ENCODE measurements around the gene FZD10. TPM values are rescaled to one million over a fixed set of nuclear protein-coding genes. Genes with fewer than 3 reads are reported as not detected.

Gene FZD10
- polyA plus RNA-seq, 3 donors, result 2.5 to 3.7 (median 3.3) TPM

GRCh38 chr12:130127912-130128789 is 34.1 kb upstream of the FZD10 start:
- no peak for DNase-seq (ENCODE audit: extremely low read depth in 1 of 11, low read depth in 9 of 11, low spot score in 4 of 11)

- DNase-seq (ENCODE audit: extremely low read depth in 1 of 11, low read depth in 9 of 11, low spot score in 4 of 11), result no peak
These were observed 33.2 kb upstream of the FZD10 start for GRCh38 chr12:130128790-130129735.

GRCh38 chr12:130130346-130130745 is 31.9 kb upstream of the FZD10 start:
- no peak for DNase-seq (ENCODE audit: extremely low read depth in 1 of 11, low read depth in 9 of 11, low spot score in 4 of 11)

GRCh38 chr12:130131025-130131424 is 31.2 kb upstream of the FZD10 start:
- DNase-seq (ENCODE audit: extremely low read depth in 1 of 11, low read depth in 9 of 11, low spot score in 4 of 11), result no peak

GRCh38 chr12:130131801-130132200 is 30.5 kb upstream of the FZD10 start:
- no peak for DNase-seq (ENCODE audit: extremely low read depth in 1 of 11, low read depth in 9 of 11, low spot score in 4 of 11)

- DNase-seq (ENCODE audit: extremely low read depth in 1 of 11, low read depth in 9 of 11, low spot score in 4 of 11), result no peak
These were observed 29.3 kb upstream of the FZD10 start for GRCh38 chr12:130132831-130133511.

- DNase-seq (ENCODE audit: extremely low read depth in 1 of 11, low read depth in 9 of 11, low spot score in 4 of 11), result no peak
These were observed 28.3 kb upstream of the FZD10 start for GRCh38 chr12:130133851-130134562.

GRCh38 chr12:130134563-130134915 is 27.7 kb upstream of the FZD10 start:
- no peak for DNase-seq (ENCODE audit: extremely low read depth in 1 of 11, low read depth in 9 of 11, low spot score in 4 of 11)

- DNase-seq (ENCODE audit: extremely low read depth in 1 of 11, low read depth in 9 of 11, low spot score in 4 of 11), result no peak
These were observed 25.7 kb upstream of the FZD10 start for GRCh38 chr12:130136509-130137039.

- DNase-seq (ENCODE audit: extremely low read depth in 1 of 11, low read depth in 9 of 11, low spot score in 4 of 11), result no peak
These were observed 24.9 kb upstream of the FZD10 start for GRCh38 chr12:130137040-130138018.

GRCh38 chr12:130138478-130138877 is 23.8 kb upstream of the FZD10 start:
- DNase-seq (ENCODE audit: extremely low read depth in 1 of 11, low read depth in 9 of 11, low spot score in 4 of 11), result no peak

GRCh38 chr12:130139567-130140421 is 22.5 kb upstream of the FZD10 start:
- no peak for DNase-seq (ENCODE audit: extremely low read depth in 1 of 11, low read depth in 9 of 11, low spot score in 4 of 11)

- DNase-seq (ENCODE audit: extremely low read depth in 1 of 11, low read depth in 9 of 11, low spot score in 4 of 11), result no peak
These were observed 21.2 kb upstream of the FZD10 start for GRCh38 chr12:130141105-130141504.

- DNase-seq (ENCODE audit: extremely low read depth in 1 of 11, low read depth in 9 of 11, low spot score in 4 of 11), result no peak
These were observed 20.2 kb upstream of the FZD10 start for GRCh38 chr12:130141901-130142683.

GRCh38 chr12:130142736-130143135 is 19.5 kb upstream of the FZD10 start:
- DNase-seq (ENCODE audit: extremely low read depth in 1 of 11, low read depth in 9 of 11, low spot score in 4 of 11), result no peak

GRCh38 chr12:130143136-130143535 is 19.1 kb upstream of the FZD10 start:
- DNase-seq (ENCODE audit: extremely low read depth in 1 of 11, low read depth in 9 of 11, low spot score in 4 of 11), result no peak
